Body of pancreas (tissue), 4 donors: Measurements from ENCODE around the gene CCDC110. TPM values are rescaled to one million over a fixed set of nuclear protein-coding genes. Genes with fewer than 3 reads are reported as not detected.

ENCODE experiments used
- ATAC-seq: fragments of 150-250 bp; one replicate; pipeline ENCODE4 v1.9.1; 2016
- DNase-seq, 4 donors: peaks; one replicate each; pipeline ENCODE4 v3.0.0-alpha.2; 2019
- H3K27ac ChIP-seq, 4 donors: fragments of 200-600 bp; sonication (generic); 1 replicate in 3 of 4; 2 replicates in 1 of 4; pipeline versions ENCODE4 v1.5.1 to v1.6.1; 2016 to 2019; ENCODE audit warnings: mild to moderate bottlenecking in 1 of 4, mixed read lengths in 1 of 4, moderate library complexity in 1 of 4
- H3K27me3 ChIP-seq, 2 donors: fragments of 200-600 bp; sonication (generic); one replicate each; pipeline ENCODE4 v1.6.0; 2016; ENCODE audit warnings: mild to moderate bottlenecking in 1 of 2
- H3K36me3 ChIP-seq, 2 donors: fragments of 200-600 bp; sonication (generic); replicated peaks in 1 of 2; 2 replicates each; pipeline ENCODE4 v1.5.1; 2016; ENCODE audit warnings: low read depth in 2 of 2; ENCODE audit not compliant: insufficient read depth in 1 of 2
- H3K4me1 ChIP-seq: fragments of 200-600 bp; sonication (generic); one replicate; pipeline ENCODE4 v1.6.0; 2016
- H3K4me3 ChIP-seq, 2 donors: fragments of 200-600 bp; sonication (generic); 1 replicate in 1 of 2; 2 replicates in 1 of 2; pipeline ENCODE4 v1.5.1; 2016 to 2019
- H3K9me3 ChIP-seq, 3 donors: fragments of 200-600 bp; sonication (generic); 1 replicate in 2 of 3; 2 replicates in 1 of 3; pipeline ENCODE4 v1.5.1; 2016
- CTCF ChIP-seq, 7 experiments: fragments of 450-650 bp in 4 of 7; fragments of 200-600 bp in 3 of 7; sonication (generic) in 3 of 7; IDR thresholded peaks; one replicate each; pipeline ENCODE4 v1.5.1; 2016 to 2019; ENCODE audit warnings: antibody characterized with exemption in 7 of 7
- POLR2A ChIP-seq, 3 donors: fragments of 450-650 bp; IDR thresholded peaks; one replicate each; pipeline ENCODE4 v1.6.1; 2016; ENCODE audit warnings: antibody characterized with exemption in 3 of 3, mild to moderate bottlenecking in 2 of 3
- WGBS, 2 donors: methylation state at CpG; one replicate each; pipeline ENCODE4 v1.1.5; 2017; 5-methylcytosine and 5-hydroxymethylcytosine counted together
- intact Hi-C: fragments of 100-400 bp; cut with DNase I; formaldehyde crosslinking; loops from one replicate; pipeline ENCODE4 v1.15.1; 2023
- total RNA-seq, 2 donors: library from RNA; depleted of rRNA; stranded (reverse); fragments of >200 nt; gene quantifications; one replicate each; pipeline ENCODE4 v1.1.0, GENCODE V29; 2016

CCDC110 gene
- total RNA-seq, 2 donors from 2014 or later: 15.3 to 20.1 TPM

GRCh38 chr4:185480016-185480732 is 8.6 kb upstream of the CCDC110 start:
- ATAC-seq: no peak
- WGBS, 2 donors: 71 to 77% methylated on average over 15 of the region's 15 CpGs
- intact Hi-C loops: no loop called here

GRCh38 chr4:185479507-185479971 is 8.0 kb upstream of the CCDC110 start:
- ATAC-seq (no peak), DNase-seq (no peak)
- no peak for TF ChIP-seq CTCF (IDR thresholded peaks at IDR 0.05)
- TF ChIP-seq POLR2A (IDR thresholded peaks at IDR 0.05): no peak
- 44 to 64% methylated on average over 1 of the region's 1 CpG for WGBS, 2 donors
- Histone ChIP-seq H3K4me1 (no peaks in the 10 kb centered on the region), H3K9me3 (no peaks in the 10 kb centered on the region), H3K4me3 (no peak overlapping the region), H3K27ac (no peak overlapping the region), H3K27me3 (no peaks in the 10 kb centered on the region), H3K36me3 (no peaks in the 10 kb centered on the region)
- intact Hi-C loops: no loop called here

More at GRCh38 chr4:185480016-185480732, 8.6 kb upstream of the CCDC110 start:
- no peak overlapping the region for H3K4me3 ChIP-seq
- DNase-seq: no peak
- no peak overlapping the region for H3K27ac ChIP-seq
- H3K36me3 ChIP-seq: no peaks in the 10 kb centered on the region
- H3K4me1 ChIP-seq: no peaks in the 10 kb centered on the region
- no peaks in the 10 kb centered on the region for H3K9me3 ChIP-seq
- TF ChIP-seq POLR2A (IDR thresholded peaks at IDR 0.05): no peak
- TF ChIP-seq CTCF (IDR thresholded peaks at IDR 0.05): no peak
- H3K27me3 ChIP-seq: no peaks in the 10 kb centered on the region

GRCh38 chr4:185473247-185473646 is 1.7 kb upstream of the CCDC110 start:
- Histone ChIP-seq H3K9me3 (no peaks in the 10 kb centered on the region), H3K27ac (no peak overlapping the region), H3K4me3 (no peak overlapping the region), H3K27me3 (no peaks in the 10 kb centered on the region), H3K36me3 (no peaks in the 10 kb centered on the region), H3K4me1 (peaks cover 20% of the 10 kb centered on the region)
- no peak for TF ChIP-seq CTCF (IDR thresholded peaks at IDR 0.05)
- TF ChIP-seq POLR2A (IDR thresholded peaks at IDR 0.05): no peak
- no peak for ATAC-seq
- intact Hi-C loops: no loop called here
- 88 to 96% methylated on average over 8 of the region's 8 CpGs for WGBS, 2 donors
- DNase-seq: no peak

GRCh38 chr4:185472103-185472542 is 590 bp upstream of the CCDC110 start:
- intact Hi-C loops: no loop called here
- Histone ChIP-seq H3K4me3 (peak overlapping the region; percentile 70 to 77), H3K4me1 (peaks cover 20% of the 10 kb centered on the region), H3K9me3 (no peaks in the 10 kb centered on the region), H3K27ac (no peak overlapping the region), H3K27me3 (no peaks in the 10 kb centered on the region), H3K36me3 (no peaks in the 10 kb centered on the region)
- ATAC-seq (no peak), DNase-seq (no peak)
- WGBS, 2 donors: 44 to 49% methylated on average over 10 of the region's 10 CpGs
- TF ChIP-seq CTCF (IDR thresholded peaks at IDR 0.05) (no peak), POLR2A (IDR thresholded peaks at IDR 0.05) (no peak)
